HG02571 (cell line): ENCODE measurements around the gene SC5D.

Experiments used
- ATAC-seq: cut with Tn5 transposase; IDR thresholded peaks from one replicate; pipeline ENCODE4 v1.9.1; 2021; ENCODE audit warnings: mild to moderate bottlenecking, moderate library complexity; ENCODE audit not compliant: unreplicated experiment

The SC5D gene

GRCh38 chr11:121352251-121352891 is 59.8 kb downstream of the SC5D start:
- no peak for ATAC-seq

- no peak for ATAC-seq
Measured at GRCh38 chr11:121354192-121354591, 61.6 kb downstream of the SC5D start.

- no peak for ATAC-seq
Measured at GRCh38 chr11:121356357-121356756, 63.8 kb downstream of the SC5D start.
